Smooth muscle cell of trachea (primary cell): Measurements from ENCODE around the gene GTF2I. TPM values are rescaled to one million over a fixed set of nuclear protein-coding genes. Genes with fewer than 3 reads are reported as not detected.

Experiments used
- total RNA-seq: library from RNA; depleted of rRNA; stranded (reverse); fragments of >200 nt; gene quantifications from 2 replicates; pipeline ENCODE4 v1.2.1, GENCODE V29; 2014

The GTF2I gene
- total RNA-seq, result 120 and 127 TPM in 2 replicates

GRCh38 chr7:74657692-74658177 lies at the start of gene GTF2I:
TSS of gene GTF2I (plus strand) at chr7:74657718. CDS start at chr7:74689129, 31,411 bp downstream.

GRCh38 chr7:74773760-74774750 lies 116.5 kb downstream of the GTF2I start, which contains the start of gene NCF1:
TSS of gene NCF1 (plus strand) at chr7:74774011. CDS start at chr7:74774032, 21 bp downstream.

Other genes starting within 250 kb of the GTF2I start
- gene GTF2IRD1, start 203.8 kb upstream of the GTF2I start, total RNA-seq, result 8.3 and 9.9 TPM in 2 replicates
- gene NCF1, start 116.3 kb downstream of the GTF2I start, total RNA-seq, result not detected in 2 replicates
- gene GTF2IRD2, start 193.9 kb downstream of the GTF2I start, total RNA-seq, result 6.3 and 6.5 TPM in 2 replicates